HUES6 (cell line): ENCODE results near the gene CTF1.

Experiments used
- H3K27ac ChIP-seq: 2 replicates; pipeline ENCODE4 v1.7.0; 2013; ENCODE audit warnings: low read depth, mild to moderate bottlenecking, low read length, inconsistent platforms
- H3K27me3 ChIP-seq: 2 replicates; pipeline ENCODE4 v1.6.1; 2013; ENCODE audit warnings: low read length; ENCODE audit not compliant: control insufficient read depth, insufficient read depth
- H3K36me3 ChIP-seq: 2 replicates; pipeline ENCODE4 v1.6.1; 2013; ENCODE audit warnings: low read length; ENCODE audit not compliant: control insufficient read depth, insufficient read depth
- H3K4me1 ChIP-seq: 2 replicates; pipeline ENCODE4 v1.6.1; 2013; ENCODE audit warnings: low read length; ENCODE audit not compliant: control insufficient read depth, insufficient read depth
- H3K4me3 ChIP-seq: 2 replicates; pipeline ENCODE4 v1.5.1; 2013; ENCODE audit warnings: low read depth, low read length
- H3K9ac ChIP-seq: one replicate; pipeline ENCODE4 v1.6.1; 2013; ENCODE audit warnings: mild to moderate bottlenecking, low read length
- H3K9me3 ChIP-seq: 2 replicates; pipeline ENCODE4 v1.6.1; 2013; ENCODE audit warnings: low read depth, low read length; ENCODE audit not compliant: control insufficient read depth, insufficient read depth

CTF1 gene

DNA sequence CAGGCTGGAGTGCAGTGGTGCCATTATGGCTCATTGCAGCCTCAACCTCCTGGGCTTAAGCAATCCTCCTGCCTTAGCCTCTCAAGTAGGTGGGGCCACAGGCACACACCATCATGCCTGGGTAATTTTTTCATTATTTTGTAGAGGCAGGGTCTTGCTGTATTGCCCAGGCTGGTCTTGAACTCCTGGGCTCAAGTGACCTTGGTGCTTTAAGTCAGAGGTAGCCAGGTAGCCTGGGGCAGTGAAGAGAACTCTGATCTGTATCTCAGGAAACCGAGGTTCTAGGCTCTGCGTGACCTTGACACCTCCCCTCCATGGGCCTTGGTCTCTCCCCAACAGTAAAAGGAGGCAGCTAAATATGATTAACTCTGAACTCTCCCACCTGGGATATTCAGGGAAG is 3.4 kb downstream of the CTF1 start:
- no peak overlapping the region for H3K9ac ChIP-seq
- peaks cover 14% of the 10 kb centered on the region for H3K27me3 ChIP-seq

DNA sequence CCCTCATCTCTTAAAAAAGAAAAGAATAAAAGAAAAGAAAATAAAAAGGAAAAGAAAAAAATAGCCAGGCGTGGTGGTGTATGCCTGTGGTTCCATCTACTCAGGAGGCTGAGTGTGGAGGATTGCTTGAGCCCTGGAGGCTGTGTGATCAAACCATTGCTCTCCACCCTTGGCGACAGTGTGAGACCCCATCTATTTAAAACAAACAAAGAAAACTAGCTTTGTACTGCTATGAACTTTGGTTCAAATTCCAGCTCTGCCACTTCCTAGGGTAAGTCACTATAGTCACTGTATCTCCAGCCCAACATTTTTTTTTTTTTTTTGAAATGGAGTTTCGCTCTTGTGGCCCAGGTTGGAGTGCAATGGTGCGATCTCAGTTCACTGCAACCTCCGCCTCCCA is 4.2 kb downstream of the CTF1 start:
- no peaks in the 10 kb centered on the region for H3K9me3 ChIP-seq
- no peak overlapping the region for H3K4me3 ChIP-seq
- H3K4me1 ChIP-seq: peaks cover 14% of the 10 kb centered on the region
- H3K36me3 ChIP-seq: no peaks in the 10 kb centered on the region
- H3K27ac ChIP-seq: no peak overlapping the region
- H3K27me3 ChIP-seq: peaks cover 9% of the 10 kb centered on the region
- no peak overlapping the region for H3K9ac ChIP-seq

More for the DNA sequence above, 3.4 kb downstream of the CTF1 start:
- no peaks in the 10 kb centered on the region for H3K9me3 ChIP-seq
- H3K4me1 ChIP-seq: peaks cover 22% of the 10 kb centered on the region
- no peak overlapping the region for H3K27ac ChIP-seq
- H3K36me3 ChIP-seq: no peaks in the 10 kb centered on the region
- no peak overlapping the region for H3K4me3 ChIP-seq

- Histone ChIP-seq H3K27me3 (peaks cover 9% of the 10 kb centered on the region), H3K9ac (peak overlapping the region; percentile 44), H3K27ac (no peak overlapping the region), H3K9me3 (no peaks in the 10 kb centered on the region), H3K36me3 (no peaks in the 10 kb centered on the region), H3K4me1 (peaks cover 9% of the 10 kb centered on the region; the same call in 1 of the 2 replicates), H3K4me3 (peak overlapping the region; percentile 70)
Observed at GRCh38 chr16:30901201-30902028, 5.0 kb downstream of the CTF1 start.

- Histone ChIP-seq H3K36me3 (no peaks in the 10 kb centered on the region), H3K4me1 (peaks cover 9% of the 10 kb centered on the region; the same call in 1 of the 2 replicates), H3K27me3 (peaks cover 9% of the 10 kb centered on the region), H3K9me3 (no peaks in the 10 kb centered on the region), H3K9ac (peak overlapping the region; percentile 89), H3K4me3 (peak overlapping the region; percentile 70), H3K27ac (peak overlapping the region; percentile 28; the same call in 1 of the 2 replicates)
Observed at GRCh38 chr16:30902029-30902972, 5.9 kb downstream of the CTF1 start.

- H3K27me3 ChIP-seq: peaks cover 9% of the 10 kb centered on the region
- no peak overlapping the region for H3K4me3 ChIP-seq
- H3K9ac ChIP-seq: peak overlapping the region; percentile 89
- peak overlapping the region; percentile 28; the same call in 1 of the 2 replicates for H3K27ac ChIP-seq
- no peaks in the 10 kb centered on the region for H3K36me3 ChIP-seq
- H3K4me1 ChIP-seq: peaks cover 9% of the 10 kb centered on the region; the same call in 1 of the 2 replicates
- no peaks in the 10 kb centered on the region for H3K9me3 ChIP-seq
Observed at GRCh38 chr16:30903002-30903401, 6.6 kb downstream of the CTF1 start.

DNA sequence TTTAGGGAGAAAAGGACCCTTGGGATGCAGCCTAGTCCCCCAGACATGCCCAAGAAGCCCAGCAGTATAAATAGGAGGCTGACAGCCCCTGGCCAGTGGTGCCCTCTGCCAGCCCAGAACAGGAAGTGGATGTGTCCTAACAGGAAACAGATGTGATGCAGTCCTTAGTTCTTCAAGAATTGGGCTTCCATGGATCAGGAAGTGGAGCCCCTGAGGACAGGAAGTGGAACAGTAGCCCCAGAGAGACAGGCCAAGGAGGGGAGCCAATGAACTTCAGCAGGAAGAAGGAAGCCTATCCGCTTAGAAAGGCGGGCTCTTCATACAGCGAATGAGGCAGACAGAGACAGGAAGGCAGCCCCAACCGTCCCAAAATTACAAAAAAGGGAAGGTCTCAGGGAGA is 7.2 kb downstream of the CTF1 start:
- Histone ChIP-seq H3K9me3 (no peaks in the 10 kb centered on the region), H3K4me3 (no peak overlapping the region), H3K27ac (no peak overlapping the region), H3K27me3 (peaks cover 9% of the 10 kb centered on the region), H3K9ac (no peak overlapping the region), H3K36me3 (no peaks in the 10 kb centered on the region), H3K4me1 (peaks cover 9% of the 10 kb centered on the region; the same call in 1 of the 2 replicates)

DNA sequence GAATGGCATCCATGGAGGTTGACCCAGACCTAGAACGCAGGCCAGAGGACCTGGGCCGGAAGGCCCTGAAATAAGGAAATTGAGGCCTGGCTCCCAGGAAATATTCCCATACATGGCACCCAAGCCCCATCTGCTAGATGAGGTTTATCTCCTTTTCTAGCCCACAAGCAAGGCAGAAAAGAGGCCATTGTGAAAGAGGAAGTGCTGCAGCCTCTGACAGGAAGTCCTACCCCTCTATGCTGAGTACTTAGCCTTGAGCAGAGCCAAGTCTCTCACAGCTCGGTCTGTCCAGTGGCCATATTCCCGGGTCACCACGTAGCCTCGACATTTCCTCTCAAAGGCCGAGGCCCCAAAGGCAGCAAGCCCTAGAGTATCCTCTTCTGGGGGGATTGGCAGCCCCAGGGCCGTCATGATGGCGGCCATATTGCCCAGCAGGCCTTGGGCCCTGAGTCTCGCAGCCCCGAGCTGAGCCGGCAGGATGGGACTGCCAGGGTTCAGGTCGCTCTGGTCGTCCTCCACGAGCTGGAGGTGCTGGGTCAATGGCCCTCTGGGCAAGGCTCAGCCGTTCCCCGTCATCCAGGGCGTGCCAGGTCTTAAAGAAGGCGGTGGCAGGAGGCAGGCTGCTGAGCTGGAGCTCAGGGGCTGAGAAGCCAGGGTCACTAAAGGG is 7.8 kb downstream of the CTF1 start:
- Histone ChIP-seq H3K4me1 (peaks cover 9% of the 10 kb centered on the region; the same call in 1 of the 2 replicates), H3K4me3 (no peak overlapping the region), H3K9me3 (no peaks in the 10 kb centered on the region), H3K36me3 (no peaks in the 10 kb centered on the region), H3K27ac (no peak overlapping the region), H3K9ac (no peak overlapping the region), H3K27me3 (peaks cover 9% of the 10 kb centered on the region)

DNA sequence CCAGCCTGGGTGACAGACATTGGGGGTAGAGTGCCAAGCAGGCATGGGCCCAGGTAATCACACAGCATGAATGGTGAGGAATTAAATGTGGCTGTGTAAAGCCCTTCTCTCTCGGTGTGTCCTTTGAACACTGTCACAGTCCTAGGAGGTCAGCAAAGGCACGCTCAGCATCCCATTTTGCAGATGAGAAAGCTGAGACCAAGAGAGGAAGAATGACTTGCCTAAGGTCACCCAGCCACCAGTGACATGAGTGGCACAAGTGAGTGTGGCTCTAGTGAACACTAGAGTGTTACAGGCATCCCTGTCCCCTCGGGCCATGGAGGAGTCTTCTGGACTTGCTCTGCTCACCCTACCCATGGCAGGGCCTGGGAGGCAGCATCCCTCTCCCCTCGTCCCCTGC is 10.7 kb downstream of the CTF1 start:
- no peaks in the 10 kb centered on the region for H3K9me3 ChIP-seq
- H3K9ac ChIP-seq: no peak overlapping the region
- H3K27ac ChIP-seq: no peak overlapping the region
- H3K36me3 ChIP-seq: no peaks in the 10 kb centered on the region
- H3K4me1 ChIP-seq: peaks cover 18% of the 10 kb centered on the region
- H3K27me3 ChIP-seq: no peaks in the 10 kb centered on the region
- H3K4me3 ChIP-seq: no peak overlapping the region

GRCh38 chr16:30910427-30911029 is 14.1 kb downstream of the CTF1 start:
- Histone ChIP-seq H3K4me3 (no peak overlapping the region), H3K9me3 (no peaks in the 10 kb centered on the region), H3K9ac (no peak overlapping the region), H3K36me3 (no peaks in the 10 kb centered on the region), H3K4me1 (peaks cover 10% of the 10 kb centered on the region), H3K27ac (no peak overlapping the region), H3K27me3 (no peaks in the 10 kb centered on the region)

DNA sequence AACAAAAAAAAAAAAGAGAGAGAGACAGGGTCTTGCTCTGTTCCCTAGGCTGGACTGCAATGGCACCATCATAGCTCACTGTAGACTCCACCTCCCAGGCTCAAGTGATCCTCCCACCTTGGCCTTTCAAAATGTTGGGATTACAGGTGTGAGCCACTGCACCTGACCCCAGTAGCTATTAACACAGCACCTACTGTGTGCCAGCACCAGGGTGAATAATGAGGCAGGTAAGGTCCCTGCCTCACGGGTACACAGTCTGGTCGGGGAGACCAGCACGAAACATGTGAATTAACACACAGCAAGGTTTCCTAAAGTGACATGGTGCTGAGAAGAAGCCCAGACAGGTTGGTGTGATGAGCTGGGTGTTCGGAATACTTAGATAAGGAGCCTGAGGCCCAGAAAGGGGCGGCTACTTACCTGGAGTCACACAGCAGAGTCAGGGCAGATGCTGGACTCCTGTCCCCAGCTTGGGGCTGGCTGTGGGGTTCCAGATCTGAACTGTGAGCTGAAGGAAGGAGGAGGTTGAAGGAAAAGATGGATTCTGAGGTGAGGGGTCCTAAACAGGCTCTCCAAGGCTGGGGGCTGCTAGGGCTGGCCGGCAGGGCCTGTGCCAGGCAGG is 16.5 kb downstream of the CTF1 start:
- no peaks in the 10 kb centered on the region for H3K36me3 ChIP-seq
- H3K27me3 ChIP-seq: no peaks in the 10 kb centered on the region

More for the DNA sequence above, 16.5 kb downstream of the CTF1 start:
- no peak overlapping the region for H3K9ac ChIP-seq
- no peaks in the 10 kb centered on the region for H3K9me3 ChIP-seq
- no peak overlapping the region for H3K27ac ChIP-seq
- H3K4me1 ChIP-seq: peaks cover 10% of the 10 kb centered on the region
- no peak overlapping the region for H3K4me3 ChIP-seq
